ENCODE results near the gene SETD1B.

Gene SETD1B

GRCh38 chr12:121822393-121823100 lies 18.7 kb downstream of the SETD1B start:
- in situ Hi-C loops (cut with MboI; ENCODE audit: low sequenced_read_pairs) = no loop called here

- in situ Hi-C loops (cut with MboI; ENCODE audit: low sequenced_read_pairs) = no loop called here
Measured at GRCh38 chr12:121823101-121823726, 19.4 kb downstream of the SETD1B start.

- in situ Hi-C loops (cut with MboI; ENCODE audit: low sequenced_read_pairs) = no loop called here
Measured at GRCh38 chr12:121823727-121824115, 19.9 kb downstream of the SETD1B start.

GRCh38 chr12:121825041-121825523 lies 21.3 kb downstream of the SETD1B start:
- in situ Hi-C loops (cut with MboI; ENCODE audit: low sequenced_read_pairs) = no loop called here

- in situ Hi-C loops (cut with MboI; ENCODE audit: low sequenced_read_pairs) = no loop called here
Measured at GRCh38 chr12:121826318-121827150, 22.7 kb downstream of the SETD1B start.

- in situ Hi-C loops (cut with MboI; ENCODE audit: low sequenced_read_pairs) = no loop called here
Measured at GRCh38 chr12:121827351-121828099, 23.7 kb downstream of the SETD1B start.

- in situ Hi-C loops (cut with MboI; ENCODE audit: low sequenced_read_pairs) = no loop called here
Measured at GRCh38 chr12:121828306-121828705, 24.5 kb downstream of the SETD1B start.

GRCh38 chr12:121828826-121829225 lies 25.0 kb downstream of the SETD1B start:
- in situ Hi-C loops (cut with MboI; ENCODE audit: low sequenced_read_pairs) = no loop called here

- in situ Hi-C loops (cut with MboI; ENCODE audit: low sequenced_read_pairs) = no loop called here
Measured at GRCh38 chr12:121829250-121829918, 25.6 kb downstream of the SETD1B start.

GRCh38 chr12:121830134-121830533 lies 26.3 kb downstream of the SETD1B start:
- in situ Hi-C loops (cut with MboI; ENCODE audit: low sequenced_read_pairs) = no loop called here

GRCh38 chr12:121830588-121831265 lies 26.9 kb downstream of the SETD1B start:
- in situ Hi-C loops (cut with MboI; ENCODE audit: low sequenced_read_pairs) = no loop called here

- in situ Hi-C loops (cut with MboI; ENCODE audit: low sequenced_read_pairs) = no loop called here
Measured at GRCh38 chr12:121831571-121832245, 27.9 kb downstream of the SETD1B start.

GRCh38 chr12:121837680-121838079 lies 33.9 kb downstream of the SETD1B start:
- in situ Hi-C loops (cut with MboI; ENCODE audit: low sequenced_read_pairs) = no loop called here

- in situ Hi-C loops (cut with MboI; ENCODE audit: low sequenced_read_pairs) = no loop called here
Measured at GRCh38 chr12:121838126-121838525, 34.3 kb downstream of the SETD1B start.

GRCh38 chr12:121839106-121839992 lies 35.5 kb downstream of the SETD1B start:
- in situ Hi-C loops (cut with MboI; ENCODE audit: low sequenced_read_pairs) = no loop called here

GRCh38 chr12:121839993-121840761 lies 36.4 kb downstream of the SETD1B start:
- in situ Hi-C loops (cut with MboI; ENCODE audit: low sequenced_read_pairs) = no loop called here

- in situ Hi-C loops (cut with MboI; ENCODE audit: low sequenced_read_pairs) = no loop called here
Measured at GRCh38 chr12:121843236-121843982, 39.6 kb downstream of the SETD1B start.

All from HL-60/S4 treated with retinoic acid at 250 ng/mL for 4 days and 3 days (cell line).